PC-3 (cell line): Measurements from ENCODE around the gene GSG1. TPM values are rescaled to one million over a fixed set of nuclear protein-coding genes. Genes with fewer than 3 reads are reported as not detected.

ENCODE experiments used
- ATAC-seq: fragments of 200-7000 bp; cut with Tn5 transposase; 2 replicates; pipeline ENCODE4 v1.9.1; 2020; ENCODE audit warnings: mild to moderate bottlenecking, moderate library complexity
- BruUV-seq: library from RNA; stranded (reverse); fragments of 400-500 nt; replicated peaks from 2 replicates; lab custom pipeline; 2021; lab: Mats Ljungman, UMichigan
- CTCF ChIA-PET: fragments of 300-600 bp; sonication (Branson Sonifier 250); formaldehyde crosslinking; loops from one replicate; lab custom pipeline; 2022; ENCODE audit warnings: antibody characterized with exemption; lab: Charles Lee
- POLR2A ChIA-PET: fragments of 300-600 bp; sonication (Branson Sonifier 250); formaldehyde crosslinking; loops from one replicate; lab custom pipeline; 2022; ENCODE audit warnings: antibody characterized with exemption; ENCODE audit not compliant: unreplicated experiment; lab: Charles Lee
- DNase-seq: peaks from one replicate; pipeline ENCODE4 v3.0.0-alpha.2; 2015
- H2AFZ ChIP-seq: fragments of 300-600 bp; sonication (generic); 2 replicates; pipeline ENCODE4 v1.6.0; 2016; ENCODE audit warnings: antibody characterized with exemption, low read length
- H3F3A ChIP-seq: fragments of 300-600 bp; sonication (generic); one replicate; pipeline ENCODE4 v1.6.0; 2017; ENCODE audit warnings: antibody characterized with exemption, low read length, control low read depth, mild to moderate bottlenecking; ENCODE audit not compliant: unreplicated experiment
- H3K27ac ChIP-seq: fragments of 300-600 bp; sonication (generic); 2 replicates; pipeline ENCODE4 v1.5.1; 2016; ENCODE audit warnings: mild to moderate bottlenecking, low read length
- H3K27me3 ChIP-seq: fragments of 300-600 bp; sonication (generic); 2 replicates; pipeline ENCODE4 v1.6.1; 2016; ENCODE audit warnings: low read length, mixed read lengths
- H3K36me3 ChIP-seq: fragments of 300-600 bp; sonication (generic); 2 replicates; pipeline ENCODE4 v1.6.1; 2016; ENCODE audit warnings: low read depth, mixed run types, low read length, mixed read lengths
- H3K4me1 ChIP-seq: fragments of 300-600 bp; sonication (generic); 2 replicates; pipeline ENCODE4 v1.5.1; 2016; ENCODE audit warnings: low read length; ENCODE audit not compliant: insufficient read depth
- H3K4me2 ChIP-seq: fragments of 300-600 bp; sonication (generic); 2 replicates; pipeline ENCODE4 v1.6.0; 2016; ENCODE audit warnings: low read length
- H3K4me3 ChIP-seq: fragments of 300-600 bp; sonication (generic); 2 replicates; pipeline ENCODE4 v1.5.1; 2016; ENCODE audit warnings: mild to moderate bottlenecking, low read length, mixed read lengths
- H3K79me2 ChIP-seq: fragments of 300-600 bp; sonication (generic); 2 replicates; pipeline ENCODE4 v1.6.1; 2017; ENCODE audit warnings: low read length, mixed read lengths
- H3K9ac ChIP-seq: fragments of 300-600 bp; sonication (generic); 2 replicates; pipeline ENCODE4 v1.6.0; 2016; ENCODE audit warnings: mild to moderate bottlenecking, low read length
- H3K9me2 ChIP-seq: fragments of 300-600 bp; sonication (generic); replicated peaks from 2 replicates; pipeline ENCODE4 v1.6.1; 2016; ENCODE audit warnings: mixed run types, low read length, mixed read lengths
- H3K9me3 ChIP-seq: fragments of 300-600 bp; sonication (generic); 2 replicates; pipeline ENCODE4 v1.6.1; 2016; ENCODE audit warnings: low read length, mixed read lengths
- H4K20me1 ChIP-seq: fragments of 300-600 bp; sonication (generic); 2 replicates; pipeline ENCODE4 v1.6.1; 2016; ENCODE audit warnings: low read length, mixed read lengths
- EZH2 ChIP-seq: fragments of 300-600 bp; sonication (generic); IDR thresholded peaks from one replicate; pipeline ENCODE4 v1.6.1; 2017; ENCODE audit warnings: antibody characterized with exemption, mild to moderate bottlenecking, low read length; ENCODE audit not compliant: unreplicated experiment
- EZH2phosphoT487 ChIP-seq: fragments of 300-600 bp; sonication (generic); IDR thresholded peaks from 2 replicates; pipeline ENCODE4 v1.6.1; 2018; ENCODE audit warnings: mild to moderate bottlenecking, antibody characterized with exemption, low read length, borderline replicate concordance
- intact Hi-C: fragments of 100-400 bp; cut with micrococcal nuclease; formaldehyde crosslinking; loops from 2 replicates; pipeline ENCODE4 v1.9.0; 2023
- total RNA-seq: library from RNA; depleted of rRNA; stranded (reverse); fragments of >200 nt; gene quantifications from 2 replicates; pipeline ENCODE4 v1.2.3, GENCODE V29; 2014
- TF ChIP-seq, protein P1 (sequence below): fragments of 300-600 bp; sonication (generic); conservative IDR thresholded peaks from 2 replicates; pipeline ENCODE4 v1.5.1; 2017; ENCODE audit warnings: antibody characterized with exemption, low read depth, mild to moderate bottlenecking, low read length

The GSG1 gene
- total RNA-seq, 1 experiment from 2014 or later = 0.77 TPM

DNA sequence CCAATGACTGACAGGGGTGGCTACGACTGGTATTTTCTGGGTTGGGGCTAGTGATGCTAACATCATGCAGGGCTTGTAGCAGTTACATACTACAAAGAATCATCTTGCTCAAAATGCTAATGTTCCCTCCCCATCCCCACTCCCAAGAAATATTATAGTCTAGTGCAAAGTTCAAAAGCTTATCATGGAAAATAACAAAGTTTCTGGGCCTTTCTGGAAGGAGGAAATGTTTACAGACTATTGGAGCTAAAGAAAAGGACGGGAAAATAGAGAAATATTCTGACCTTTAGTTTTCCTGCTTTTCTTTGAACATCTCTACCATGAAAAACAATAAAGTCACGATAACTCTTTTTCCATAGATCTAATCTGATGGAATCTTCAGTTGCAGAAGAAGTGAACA lies 23.2 kb downstream of the GSG1 start:
- Histone ChIP-seq H3K79me2 (no peaks in the 10 kb centered on the region), H3F3A (no peaks in the 10 kb centered on the region), H3K9ac (no peak overlapping the region), H3K4me1 (peaks cover 6% of the 10 kb centered on the region), H2AFZ (no peak overlapping the region), H4K20me1 (no peaks in the 10 kb centered on the region), H3K36me3 (no peaks in the 10 kb centered on the region), H3K9me2 (no peaks in the 10 kb centered on the region), H3K4me3 (no peak overlapping the region), H3K4me2 (no peak overlapping the region), H3K27ac (no peak overlapping the region), H3K27me3 (no peaks in the 10 kb centered on the region), H3K9me3 (no peaks in the 10 kb centered on the region)
- BruUV-seq = no TSS peak
- CTCF ChIA-PET = no interaction called here
- ATAC-seq = no peak
- TF ChIP-seq EZH2 (no peak), EZH2phosphoT487 (no peak)
- TF ChIP-seq, protein P1, sequence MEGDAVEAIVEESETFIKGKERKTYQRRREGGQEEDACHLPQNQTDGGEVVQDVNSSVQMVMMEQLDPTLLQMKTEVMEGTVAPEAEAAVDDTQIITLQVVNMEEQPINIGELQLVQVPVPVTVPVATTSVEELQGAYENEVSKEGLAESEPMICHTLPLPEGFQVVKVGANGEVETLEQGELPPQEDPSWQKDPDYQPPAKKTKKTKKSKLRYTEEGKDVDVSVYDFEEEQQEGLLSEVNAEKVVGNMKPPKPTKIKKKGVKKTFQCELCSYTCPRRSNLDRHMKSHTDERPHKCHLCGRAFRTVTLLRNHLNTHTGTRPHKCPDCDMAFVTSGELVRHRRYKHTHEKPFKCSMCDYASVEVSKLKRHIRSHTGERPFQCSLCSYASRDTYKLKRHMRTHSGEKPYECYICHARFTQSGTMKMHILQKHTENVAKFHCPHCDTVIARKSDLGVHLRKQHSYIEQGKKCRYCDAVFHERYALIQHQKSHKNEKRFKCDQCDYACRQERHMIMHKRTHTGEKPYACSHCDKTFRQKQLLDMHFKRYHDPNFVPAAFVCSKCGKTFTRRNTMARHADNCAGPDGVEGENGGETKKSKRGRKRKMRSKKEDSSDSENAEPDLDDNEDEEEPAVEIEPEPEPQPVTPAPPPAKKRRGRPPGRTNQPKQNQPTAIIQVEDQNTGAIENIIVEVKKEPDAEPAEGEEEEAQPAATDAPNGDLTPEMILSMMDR = no peak
- DNase-seq = no peak
- POLR2A ChIA-PET = no interaction called here
- intact Hi-C loops = no loop called here

DNA sequence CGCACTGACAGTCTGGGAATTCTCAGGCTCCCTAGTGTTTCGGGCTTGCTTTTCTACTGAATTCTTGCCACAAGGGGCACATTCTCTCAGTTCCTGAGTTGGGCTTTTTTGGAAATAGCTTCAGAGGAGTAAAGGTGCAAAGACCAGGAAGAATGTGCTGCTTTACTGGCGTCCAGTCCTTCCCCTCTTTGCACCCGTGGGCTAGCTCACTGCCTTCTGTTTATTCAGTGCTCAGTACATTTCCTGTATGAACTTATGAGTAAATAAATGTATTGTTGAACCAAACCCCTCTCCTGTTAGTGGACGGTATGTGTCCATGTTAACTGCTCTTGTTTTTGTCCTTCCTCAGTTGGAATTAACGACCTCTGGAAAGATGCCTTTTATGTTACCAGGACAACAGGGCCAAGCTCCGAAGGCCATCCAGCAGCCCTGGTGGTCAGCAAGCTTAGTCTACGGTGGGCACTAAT lies 24.0 kb downstream of the GSG1 start:
- H3K4me3 ChIP-seq = no peak overlapping the region
- H3K27ac ChIP-seq = no peak overlapping the region
- H3K9me3 ChIP-seq = no peaks in the 10 kb centered on the region
- peak; percentile 30 for DNase-seq
- H3K9me2 ChIP-seq = no peaks in the 10 kb centered on the region
- no peak overlapping the region for H2AFZ ChIP-seq
- no peaks in the 10 kb centered on the region for H3K36me3 ChIP-seq
- TF ChIP-seq EZH2 = no peak
- TF ChIP-seq, protein P1 = 0 out of 2 replicates have a peak, but pooled peaks have one; percentile 25
- POLR2A ChIA-PET = interaction anchor here (0.5 kb wide), 1 partner anchor 117 kb away, joined by 7 read pairs; the partner anchor contains the start of gene EMP1
- no peaks in the 10 kb centered on the region for H3F3A ChIP-seq
- BruUV-seq = no TSS peak
- no peaks in the 10 kb centered on the region for H3K27me3 ChIP-seq
- H3K4me1 ChIP-seq = peaks cover 6% of the 10 kb centered on the region
- H3K4me2 ChIP-seq = no peak overlapping the region
- ATAC-seq = peak; percentile 76
- CTCF ChIA-PET = interaction anchor here (0.6 to 1.0 kb wide), 3 partner anchors 14 to 163 kb away, joined by 3 read pairs; no protein-coding TSS in a partner anchor
- H4K20me1 ChIP-seq = no peaks in the 10 kb centered on the region
- H3K79me2 ChIP-seq = no peaks in the 10 kb centered on the region
- no peak overlapping the region for H3K9ac ChIP-seq
- intact Hi-C loops = no loop called here

DNA sequence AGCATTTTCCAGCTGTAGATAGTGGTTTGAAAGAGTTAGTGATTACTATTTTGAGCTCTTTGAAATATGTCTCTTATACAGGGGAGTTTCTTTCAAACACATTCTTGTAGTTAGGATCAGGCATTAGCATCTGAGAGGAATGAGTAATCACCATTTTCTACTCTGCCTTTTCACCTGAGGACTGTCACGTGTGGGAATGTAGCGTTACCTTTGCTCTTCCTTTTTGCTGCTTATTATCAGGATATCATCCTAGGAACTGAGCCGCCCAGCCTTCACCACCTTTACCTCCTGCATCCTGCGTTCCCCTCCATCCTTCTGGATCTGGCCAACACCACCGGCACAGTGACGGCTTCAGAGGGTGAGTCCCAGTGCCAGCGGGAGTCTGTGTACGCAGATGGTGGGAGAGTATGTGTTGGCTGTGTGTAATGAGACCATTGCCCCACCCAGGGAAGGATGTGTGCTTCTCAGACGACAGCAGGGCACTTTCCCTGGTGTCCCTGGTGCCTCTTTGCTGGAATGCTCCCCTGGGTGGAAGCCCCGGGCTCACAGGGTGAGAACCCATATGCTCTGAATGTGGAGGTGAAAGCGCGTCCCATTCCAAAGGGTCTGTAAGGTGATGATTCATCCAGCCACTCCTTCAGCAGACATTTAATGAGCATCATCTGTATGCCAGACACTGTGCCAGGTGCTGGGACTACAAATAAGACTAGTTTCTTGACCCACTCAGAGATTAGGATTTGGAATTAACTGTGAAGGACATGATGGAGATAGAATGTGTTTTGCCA lies 27.5 kb downstream of the GSG1 start:
- intact Hi-C loops = no loop called here
- Histone ChIP-seq H3K9ac (no peak overlapping the region), H3F3A (no peaks in the 10 kb centered on the region), H3K27ac (no peak overlapping the region), H3K27me3 (no peaks in the 10 kb centered on the region), H3K4me2 (no peak overlapping the region), H3K4me3 (no peak overlapping the region), H2AFZ (no peak overlapping the region), H4K20me1 (no peaks in the 10 kb centered on the region), H3K36me3 (no peaks in the 10 kb centered on the region), H3K9me2 (no peaks in the 10 kb centered on the region), H3K4me1 (peaks cover 6% of the 10 kb centered on the region), H3K79me2 (no peaks in the 10 kb centered on the region), H3K9me3 (no peaks in the 10 kb centered on the region)
- TF ChIP-seq, protein P1 = no peak
- TF ChIP-seq EZH2 (no peak), EZH2phosphoT487 (no peak)
- ChIA-PET CTCF (no interaction called here), POLR2A (no interaction called here)
- no peak for DNase-seq
- no TSS peak for BruUV-seq
- no peak for ATAC-seq
